ENCODE measurements around the gene E2F8.

The E2F8 gene

DNA sequence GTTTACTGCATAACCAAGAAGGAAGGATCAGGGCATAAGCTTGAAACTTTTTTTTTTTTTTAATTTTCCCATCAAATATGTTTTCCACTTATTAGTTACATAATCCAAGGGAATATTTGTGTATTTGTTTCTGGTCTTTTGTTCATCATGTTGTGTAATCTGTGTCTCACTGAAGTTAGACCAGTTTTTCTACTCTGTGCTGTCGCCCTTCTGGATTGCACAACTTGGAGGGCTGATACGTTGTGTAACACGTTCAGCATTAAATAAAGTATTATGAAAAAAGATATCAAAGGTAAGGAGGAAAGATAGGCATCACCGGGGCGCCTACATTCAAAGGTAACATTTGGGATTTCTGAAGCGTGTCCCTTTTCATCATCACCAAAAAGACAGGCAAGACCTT, 3.3 kb upstream of the E2F8 start:
- no peak for DNase-seq (ENCODE audit: low read depth)
- in situ Hi-C loops (cut with HindIII; ENCODE audit: low sequenced_read_pairs) = no loop called here
- TF ChIP-seq, protein P1, sequence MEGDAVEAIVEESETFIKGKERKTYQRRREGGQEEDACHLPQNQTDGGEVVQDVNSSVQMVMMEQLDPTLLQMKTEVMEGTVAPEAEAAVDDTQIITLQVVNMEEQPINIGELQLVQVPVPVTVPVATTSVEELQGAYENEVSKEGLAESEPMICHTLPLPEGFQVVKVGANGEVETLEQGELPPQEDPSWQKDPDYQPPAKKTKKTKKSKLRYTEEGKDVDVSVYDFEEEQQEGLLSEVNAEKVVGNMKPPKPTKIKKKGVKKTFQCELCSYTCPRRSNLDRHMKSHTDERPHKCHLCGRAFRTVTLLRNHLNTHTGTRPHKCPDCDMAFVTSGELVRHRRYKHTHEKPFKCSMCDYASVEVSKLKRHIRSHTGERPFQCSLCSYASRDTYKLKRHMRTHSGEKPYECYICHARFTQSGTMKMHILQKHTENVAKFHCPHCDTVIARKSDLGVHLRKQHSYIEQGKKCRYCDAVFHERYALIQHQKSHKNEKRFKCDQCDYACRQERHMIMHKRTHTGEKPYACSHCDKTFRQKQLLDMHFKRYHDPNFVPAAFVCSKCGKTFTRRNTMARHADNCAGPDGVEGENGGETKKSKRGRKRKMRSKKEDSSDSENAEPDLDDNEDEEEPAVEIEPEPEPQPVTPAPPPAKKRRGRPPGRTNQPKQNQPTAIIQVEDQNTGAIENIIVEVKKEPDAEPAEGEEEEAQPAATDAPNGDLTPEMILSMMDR (IDR thresholded peaks at IDR 0.05; ENCODE audit: low read depth, low read length, missing control alignments) = no peak
- no peak overlapping the region for H3K4me3 ChIP-seq (ENCODE audit: low read depth, low read length)

DNA sequence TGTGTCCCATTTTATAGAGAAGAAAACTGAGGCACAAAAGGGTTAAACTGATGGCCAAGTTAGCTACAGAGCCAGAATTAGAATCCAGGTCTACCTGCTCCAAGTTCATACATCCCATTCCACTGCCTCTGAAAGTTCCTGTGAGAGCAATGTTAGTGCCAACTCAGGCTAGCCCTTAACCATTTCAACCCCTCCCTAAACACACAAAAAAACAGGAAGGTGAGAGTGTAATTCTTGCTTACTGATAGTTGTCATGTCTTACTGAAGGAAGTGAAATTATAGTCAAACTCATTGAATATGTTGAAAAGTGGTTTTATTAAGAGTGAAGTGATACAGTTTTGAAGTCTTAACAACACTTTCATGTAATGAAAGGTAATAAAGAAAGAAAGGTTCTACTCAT, 2.9 kb upstream of the E2F8 start:
- no peak overlapping the region for H3K4me3 ChIP-seq (ENCODE audit: low read depth, low read length)
- DNase-seq (ENCODE audit: low read depth) = no peak
- TF ChIP-seq, protein P1 (IDR thresholded peaks at IDR 0.05; ENCODE audit: low read depth, low read length, missing control alignments) = no peak
- in situ Hi-C loops (cut with HindIII; ENCODE audit: low sequenced_read_pairs) = no loop called here

DNA sequence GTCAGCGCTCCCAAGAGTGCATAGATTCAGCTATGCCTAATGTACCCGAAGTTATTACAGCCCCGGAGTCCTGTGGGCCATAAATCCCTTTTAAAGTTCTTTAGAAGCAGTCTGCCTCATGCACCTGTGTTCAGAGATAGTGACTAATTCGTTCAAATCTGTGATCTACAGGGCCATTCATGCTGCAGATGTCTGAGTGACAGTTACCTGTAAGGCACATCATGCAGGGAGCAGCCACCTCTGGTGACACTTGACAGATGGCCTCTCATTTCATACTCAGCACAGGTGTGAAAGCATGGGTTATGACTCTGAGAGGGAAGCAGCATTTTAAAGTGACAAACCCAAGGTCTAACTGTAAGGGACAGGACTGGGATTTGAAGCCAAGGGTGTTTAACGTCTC, 2.4 kb upstream of the E2F8 start:
- no peak for DNase-seq (ENCODE audit: low read depth)
- in situ Hi-C loops (cut with HindIII; ENCODE audit: low sequenced_read_pairs) = no loop called here
- no peak overlapping the region for H3K4me3 ChIP-seq (ENCODE audit: low read depth, low read length)
- TF ChIP-seq, protein P1 (IDR thresholded peaks at IDR 0.05; ENCODE audit: low read depth, low read length, missing control alignments) = no peak

DNA sequence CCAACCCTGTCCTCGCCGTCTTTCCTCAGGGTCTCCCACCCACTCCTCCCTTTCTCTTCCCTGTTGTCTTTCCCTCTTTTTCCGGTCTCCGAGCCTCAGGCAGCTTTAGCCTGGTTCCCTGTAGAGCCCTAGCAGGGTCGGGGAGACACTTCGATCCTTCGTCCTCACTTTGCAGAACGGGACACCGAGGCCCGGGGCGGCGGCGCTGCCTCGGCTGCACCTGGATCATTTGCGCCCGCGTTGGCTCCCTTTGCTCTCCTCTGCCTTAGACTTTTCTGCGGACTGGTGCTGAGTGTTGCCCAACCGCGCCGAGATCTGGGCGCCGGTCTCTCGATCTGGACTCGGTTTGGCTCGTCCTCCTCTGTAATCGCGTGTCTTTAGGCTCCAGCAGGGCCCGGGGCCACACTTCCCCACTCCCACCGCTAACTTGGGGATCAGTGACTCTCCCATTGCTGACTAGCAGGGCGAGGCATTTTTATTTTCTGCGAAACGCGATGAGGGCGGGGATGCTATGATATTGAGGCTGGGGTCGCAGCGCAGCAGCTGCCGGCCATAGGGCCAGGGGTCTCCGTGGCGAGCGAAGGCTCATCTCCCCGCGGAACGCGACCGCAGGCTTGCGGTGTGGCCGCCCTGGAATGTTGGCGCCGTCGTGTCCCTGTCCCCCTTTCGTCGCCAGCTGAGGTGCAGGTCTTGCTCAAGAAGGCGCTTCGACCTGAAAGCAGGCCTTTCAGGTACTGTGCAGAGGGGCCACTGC, 1.6 kb upstream of the E2F8 start:
- peak overlapping the region; percentile 59 for H3K4me3 ChIP-seq (ENCODE audit: low read depth, low read length)
- no peak for DNase-seq (ENCODE audit: low read depth)
- in situ Hi-C loops (cut with HindIII; ENCODE audit: low sequenced_read_pairs) = no loop called here
- TF ChIP-seq, protein P1 (IDR thresholded peaks at IDR 0.05; ENCODE audit: low read depth, low read length, missing control alignments) = no peak

DNA sequence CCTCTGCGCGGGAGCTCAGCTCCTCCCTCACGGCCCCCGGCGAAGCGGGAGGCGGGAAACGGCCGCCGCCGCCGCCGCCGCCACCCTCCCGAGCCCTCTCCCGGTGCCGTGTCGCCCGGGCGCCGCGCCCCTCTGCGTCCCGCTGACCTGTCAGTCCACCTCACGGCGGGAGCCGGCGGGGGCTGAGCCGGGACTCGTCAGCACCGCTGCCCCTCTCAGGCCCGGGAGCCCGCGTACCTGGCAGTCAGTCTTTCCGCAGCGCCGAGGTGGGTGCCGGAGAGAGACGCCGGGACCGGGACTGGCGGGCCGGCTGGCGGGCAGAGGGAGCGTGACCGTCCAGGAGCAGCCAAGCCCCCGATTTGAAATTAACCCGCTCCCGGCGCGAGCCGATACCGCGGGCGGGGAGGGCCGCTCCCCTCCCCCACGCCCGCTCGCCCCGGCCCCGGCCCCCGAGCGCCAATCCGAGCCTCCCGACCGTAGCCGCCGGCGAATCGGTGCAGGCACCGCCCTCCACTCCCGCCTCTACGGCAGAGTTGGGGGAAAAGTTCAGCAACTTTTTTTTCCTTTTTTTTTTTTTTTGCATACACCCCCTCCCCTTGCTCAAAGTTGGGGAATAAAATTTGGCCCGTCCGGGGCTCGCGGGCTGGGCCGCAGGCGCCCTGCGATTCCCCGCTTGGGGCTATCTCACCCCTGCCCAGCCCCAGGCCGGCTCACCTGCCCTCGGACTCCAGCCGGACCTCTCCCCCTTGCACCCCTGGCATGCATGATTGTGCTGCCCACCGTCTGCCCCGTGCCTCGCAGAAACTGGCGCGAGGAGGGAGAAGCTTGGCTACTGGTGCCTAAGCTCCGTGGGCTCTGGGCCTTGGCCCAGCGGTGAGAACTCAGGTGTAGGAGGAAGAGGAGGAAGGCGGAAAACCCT, 774 bp upstream of the E2F8 start:
- no peak for DNase-seq (ENCODE audit: low read depth)
- H3K4me3 ChIP-seq (ENCODE audit: low read depth, low read length) = peak overlapping the region; percentile 59
- in situ Hi-C loops (cut with HindIII; ENCODE audit: low sequenced_read_pairs) = no loop called here
- TF ChIP-seq, protein P1 (IDR thresholded peaks at IDR 0.05; ENCODE audit: low read depth, low read length, missing control alignments) = no peak

DNA sequence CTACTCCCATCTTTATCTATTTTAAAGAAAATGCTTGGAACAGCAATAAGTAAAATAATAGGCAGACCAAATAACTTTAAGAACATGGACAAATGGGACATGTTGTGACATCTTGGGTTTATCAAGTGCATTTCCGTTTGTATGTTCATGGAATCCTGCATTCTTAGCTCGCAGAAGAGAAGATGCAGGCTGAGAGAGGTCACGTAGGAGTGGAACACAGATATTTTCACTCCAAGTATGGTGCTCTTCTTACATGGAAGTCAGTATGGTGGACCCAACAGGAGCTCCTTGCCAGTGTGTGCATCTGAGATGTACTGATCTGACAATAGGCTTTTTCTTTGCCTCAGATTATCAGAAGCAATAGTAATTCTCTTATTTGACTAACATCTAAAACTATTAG, 1.7 kb downstream of the E2F8 start:
- in situ Hi-C loops (cut with HindIII; ENCODE audit: low sequenced_read_pairs) = no loop called here
- H3K4me3 ChIP-seq (ENCODE audit: low read depth, low read length) = no peak overlapping the region
- TF ChIP-seq, protein P1 (IDR thresholded peaks at IDR 0.05; ENCODE audit: low read depth, low read length, missing control alignments) = no peak
- no peak for DNase-seq (ENCODE audit: low read depth)

Data from astrocyte of the cerebellum (primary cell).